Activated CD8-positive, alpha-beta memory T cell treated with anti-CD3 and anti-CD28 coated beads for 1 hour (primary cell): ENCODE results near the gene HEPHL1.
"Not testable (repeated sequence)": the region's sequence is repeated elsewhere in the genome, so short reads cannot be mapped to it uniquely, and the experiment has no call there.

Experiments
- DNase-seq, 2 donors: peaks; one replicate each; pipeline ENCODE4 v3.0.0-alpha.2; 2020; ENCODE audit warnings: low read depth in 1 of 2; ENCODE audit errors: extremely low read depth in 1 of 2

HEPHL1 gene

DNA sequence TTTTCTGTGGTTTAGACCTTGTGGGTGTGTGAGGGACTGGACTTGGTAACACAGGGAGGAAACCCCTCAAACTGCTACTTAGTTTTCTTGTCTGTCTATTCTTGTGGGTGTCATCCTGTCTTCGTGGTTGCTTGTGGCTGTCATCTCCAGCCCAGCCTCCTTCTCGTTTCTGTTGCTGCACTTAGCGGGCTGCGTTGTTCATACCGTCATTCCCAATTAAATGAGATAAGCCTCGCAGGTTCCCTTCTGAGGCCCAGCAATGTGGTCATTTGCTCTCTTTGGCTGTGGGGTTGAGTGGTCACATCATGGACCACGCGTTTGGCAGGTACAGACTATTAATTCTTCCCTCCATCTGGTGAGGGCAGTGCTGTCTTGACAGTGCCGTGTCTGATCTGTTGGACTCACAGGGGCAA, 126.3 kb downstream of the HEPHL1 start:
- no peak for DNase-seq

DNA sequence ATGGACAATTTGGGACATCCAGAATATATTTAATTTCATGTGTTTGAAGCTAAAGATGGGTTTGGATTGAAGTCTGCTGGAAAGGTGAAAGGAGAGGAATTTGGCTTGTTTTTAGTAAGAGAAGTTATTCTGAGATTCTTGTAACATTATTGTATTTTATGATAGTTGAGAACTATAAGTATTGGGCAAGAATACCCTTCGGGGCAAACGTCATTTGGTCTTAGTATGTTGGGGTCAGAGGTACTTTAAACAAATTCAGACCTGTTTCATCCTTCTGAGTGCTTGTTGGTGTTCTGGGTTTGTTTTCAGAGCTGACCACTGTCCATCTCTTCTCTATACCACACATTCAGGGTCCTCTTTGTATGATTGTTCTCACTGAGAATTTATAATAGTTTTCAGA, 127.0 kb downstream of the HEPHL1 start:
- no peak for DNase-seq

- DNase-seq, result no peak
Measured at GRCh38 chr11:94149431-94150017, 128.4 kb downstream of the HEPHL1 start.

- DNase-seq, result no peak
Measured at GRCh38 chr11:94150056-94150455, 128.9 kb downstream of the HEPHL1 start.

GRCh38 chr11:94150704-94151685, 129.8 kb downstream of the HEPHL1 start:
- DNase-seq, result no peak

GRCh38 chr11:94151903-94152677, 130.9 kb downstream of the HEPHL1 start:
- DNase-seq, result no peak

GRCh38 chr11:94152678-94153065, 131.5 kb downstream of the HEPHL1 start:
- DNase-seq, result no peak

GRCh38 chr11:94153320-94153719, 132.2 kb downstream of the HEPHL1 start:
- no peak for DNase-seq

DNA sequence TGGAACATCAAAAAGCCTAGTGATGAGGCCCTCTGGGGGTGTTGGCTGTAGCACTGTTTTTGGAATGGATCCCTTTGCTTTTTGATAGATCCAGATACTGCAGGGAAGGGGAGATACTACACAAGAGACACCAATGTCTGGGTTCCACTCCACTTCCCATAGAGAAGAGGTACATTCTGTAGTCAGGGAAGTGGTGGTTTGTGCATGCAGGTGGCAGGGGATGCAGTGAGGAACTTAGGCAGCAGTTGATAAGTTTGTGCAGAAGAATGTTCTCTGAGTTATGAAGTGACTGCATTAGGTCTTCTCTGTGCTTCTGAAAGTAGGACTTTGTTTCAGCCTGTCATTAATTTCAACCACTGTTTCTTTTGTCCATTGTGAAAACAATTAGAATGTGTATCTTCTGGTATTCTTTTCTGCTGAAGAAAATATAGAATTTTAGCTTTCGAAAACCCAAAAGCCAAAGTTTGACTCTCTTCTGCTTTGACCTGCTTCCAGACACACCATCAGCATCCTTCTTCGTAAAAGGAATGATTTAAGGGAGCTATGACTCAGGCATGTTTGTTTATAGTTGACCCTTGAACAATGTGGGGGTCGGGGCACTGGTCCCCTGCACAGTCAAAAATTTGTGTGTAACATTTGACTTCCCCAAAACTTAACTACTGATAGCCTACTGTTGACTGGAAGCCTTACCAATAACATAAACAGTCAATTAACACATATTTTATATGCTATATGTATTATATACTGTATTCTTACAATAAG, 133.1 kb downstream of the HEPHL1 start:
- no peak for DNase-seq

DNA sequence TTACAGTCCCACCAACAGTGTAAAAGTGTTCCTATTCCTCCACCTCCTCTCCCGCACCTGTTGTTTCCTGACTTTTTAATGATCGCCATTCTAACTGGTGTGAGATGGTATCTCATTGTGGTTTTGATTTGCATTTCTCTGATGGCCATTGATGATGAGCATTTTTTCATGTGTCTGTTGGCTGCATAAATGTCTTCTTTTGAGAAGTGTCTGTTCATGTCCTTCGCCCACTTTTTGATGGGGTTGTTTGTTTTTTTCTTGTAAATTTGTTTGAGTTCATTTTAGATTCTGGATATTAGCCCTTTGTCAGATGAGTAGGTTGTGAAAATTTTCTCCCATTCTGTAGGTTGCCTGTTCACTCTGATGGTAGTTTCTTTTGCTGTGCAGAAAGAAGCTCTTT, 136.2 kb downstream of the HEPHL1 start:
- not testable (repeated sequence) for DNase-seq
